SH-SY5Y (cell line): Measurements from ENCODE around the gene ITGA6.

ENCODE experiments used
- GATA2 ChIP-seq: IDR thresholded peaks from 2 replicates; pipeline ENCODE4 v1.6.1; 2011; ENCODE audit warnings: mild to moderate bottlenecking, low read depth, low read length
- GATA3 ChIP-seq: IDR thresholded peaks from 2 replicates; pipeline ENCODE4 v1.6.1; 2011; ENCODE audit warnings: low read depth, mild to moderate bottlenecking, low read length, moderate library complexity

ITGA6 gene

DNA sequence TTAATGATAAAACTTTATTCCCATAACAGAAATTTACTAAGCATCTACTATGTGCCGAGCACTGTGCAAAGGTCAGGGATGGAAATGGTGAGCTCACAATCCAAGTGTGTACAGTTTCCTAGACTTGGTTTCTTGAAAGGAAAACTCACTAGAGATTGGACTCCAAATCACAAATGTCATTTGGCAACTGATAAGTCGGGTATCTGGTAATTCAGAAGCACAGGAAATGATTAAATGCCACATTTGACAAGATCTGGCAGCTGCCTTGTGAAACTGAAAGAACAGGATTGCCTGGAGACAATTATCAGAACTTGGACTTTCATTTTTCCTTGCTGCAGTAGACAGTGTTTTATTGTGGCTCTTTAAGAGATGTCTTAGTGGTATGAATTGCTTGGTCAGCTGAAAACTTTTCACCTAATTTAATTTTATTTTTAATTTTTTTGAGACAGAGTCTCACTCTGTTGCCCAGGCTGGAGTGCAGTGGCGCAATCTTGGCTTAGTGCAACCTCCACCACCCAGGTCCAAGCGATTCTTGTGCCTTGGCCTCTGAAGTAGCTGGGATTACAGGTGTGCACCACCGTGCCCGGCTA is 19.2 kb downstream of the ITGA6 start:
- TF ChIP-seq GATA3 (no peak), GATA2 (peak; percentile 22; the same call in 1 of the 2 replicates)

DNA sequence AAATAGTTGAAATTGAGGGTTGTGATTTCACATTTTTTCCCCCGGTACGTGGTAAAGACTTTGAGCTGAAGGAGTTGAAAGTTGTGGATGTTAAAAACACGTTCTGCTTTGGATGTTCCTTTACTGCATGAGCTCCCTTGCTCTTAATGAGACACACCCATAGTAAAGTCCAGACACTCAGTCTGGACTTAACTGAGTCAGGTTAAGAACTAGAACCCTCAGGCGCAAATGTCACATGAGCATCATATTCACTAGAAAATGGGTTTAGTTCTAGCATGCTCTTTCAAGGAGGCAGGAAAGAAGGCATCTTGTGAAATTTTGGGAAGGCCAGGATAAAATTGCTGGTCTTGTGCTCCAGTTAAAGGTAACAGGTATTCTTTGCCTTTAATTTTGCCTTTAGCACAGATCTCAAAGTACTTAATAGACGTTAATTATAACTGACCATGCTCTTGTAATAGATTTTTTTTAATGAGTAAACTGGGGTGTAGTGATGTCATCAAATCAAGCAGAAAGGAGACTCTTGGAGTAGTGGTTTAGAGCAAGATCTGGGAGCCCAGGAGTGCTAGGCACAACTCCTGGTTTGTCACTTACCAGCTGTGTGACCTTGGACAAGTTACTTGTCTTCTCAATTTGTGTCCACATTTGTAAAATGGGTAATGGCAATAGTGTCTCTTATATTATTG is 20.6 kb downstream of the ITGA6 start:
- TF ChIP-seq GATA2 (no peak), GATA3 (no peak)

DNA sequence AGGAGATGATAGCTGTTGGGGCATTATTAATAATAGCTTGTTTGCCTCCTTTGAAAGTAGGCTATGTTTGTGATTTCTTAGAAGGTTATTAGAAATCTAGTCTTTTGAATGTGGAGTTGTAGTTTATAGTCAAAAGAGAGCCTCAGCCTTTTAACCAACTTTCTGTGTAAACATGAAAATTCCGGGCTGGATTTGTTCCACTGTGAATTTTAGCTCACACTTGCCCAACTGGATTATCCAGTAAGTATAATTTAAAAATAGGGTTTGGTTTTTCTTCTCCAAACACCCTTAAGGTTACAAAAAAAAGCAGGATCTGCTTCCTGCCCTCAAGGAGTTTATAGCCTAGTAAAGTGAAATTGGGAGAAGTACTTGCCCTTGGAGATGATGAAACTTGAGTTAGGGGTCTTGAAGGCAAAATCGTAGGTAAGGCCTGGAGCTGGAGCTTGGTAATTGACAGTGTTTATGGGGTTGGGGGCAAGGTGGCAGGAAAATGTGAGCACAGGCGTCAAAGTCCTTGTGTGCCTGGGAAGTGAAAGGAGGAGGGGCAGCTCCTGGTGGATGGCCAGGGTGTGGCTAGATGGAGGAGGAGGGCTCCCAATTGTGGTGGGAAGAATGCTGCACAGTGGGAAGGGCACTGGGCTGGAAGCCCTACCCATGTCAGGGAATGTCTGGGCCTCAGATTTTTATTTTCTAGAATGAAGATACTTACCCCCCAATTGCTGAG is 21.3 kb downstream of the ITGA6 start:
- TF ChIP-seq GATA3 (no peak), GATA2 (no peak)

DNA sequence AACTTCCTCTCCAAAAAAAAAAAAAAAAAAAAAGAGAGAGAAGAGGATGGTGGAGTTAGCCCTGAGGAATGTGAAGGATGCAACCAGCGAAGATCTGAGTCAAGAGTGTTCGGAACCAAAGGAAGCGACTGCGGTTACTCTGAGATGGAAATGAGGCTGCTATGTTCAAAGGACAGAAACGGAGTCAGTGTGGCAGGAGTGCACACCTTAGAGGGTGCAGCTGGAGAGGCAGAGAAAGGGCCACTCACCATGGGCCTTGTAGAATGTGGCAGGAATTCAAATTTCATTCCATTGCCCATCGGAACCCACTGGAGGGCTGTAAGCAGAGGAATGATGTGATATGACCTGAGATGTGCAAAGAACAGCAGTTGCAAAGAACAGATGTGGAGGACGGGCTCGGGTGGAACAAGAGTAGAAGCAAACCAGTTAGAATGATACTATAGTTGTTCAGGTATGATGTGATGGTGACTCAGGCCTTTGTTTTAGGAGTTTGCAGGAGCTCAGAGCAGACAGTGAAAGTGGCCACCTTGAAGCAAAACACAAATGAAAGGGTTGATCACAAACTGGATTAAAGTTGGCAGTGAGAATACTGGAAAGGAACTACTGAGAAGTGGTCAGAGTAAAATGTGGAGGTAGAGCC is 22.6 kb downstream of the ITGA6 start:
- TF ChIP-seq GATA3 (no peak), GATA2 (no peak)

DNA sequence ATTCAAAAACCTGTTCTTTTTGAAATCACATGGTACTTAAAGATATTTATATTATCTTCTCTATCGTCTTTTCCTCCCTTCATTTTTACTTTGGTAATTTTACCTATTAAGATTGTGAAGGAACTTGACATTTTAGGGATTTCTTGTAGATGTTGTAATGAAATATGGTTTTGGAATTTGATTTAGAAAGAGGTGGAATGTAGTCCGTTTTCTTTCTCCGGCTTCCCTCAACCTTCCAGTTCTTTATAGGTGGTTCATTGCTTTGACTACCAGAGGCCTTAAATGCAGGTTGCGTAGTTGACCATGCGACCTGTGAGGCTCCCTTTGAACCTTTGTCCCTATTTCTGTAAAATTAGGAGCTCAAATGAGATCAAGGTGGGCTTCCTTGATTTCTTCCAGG is 24.5 kb downstream of the ITGA6 start:
- no peak for TF ChIP-seq GATA2
- no peak for TF ChIP-seq GATA3

DNA sequence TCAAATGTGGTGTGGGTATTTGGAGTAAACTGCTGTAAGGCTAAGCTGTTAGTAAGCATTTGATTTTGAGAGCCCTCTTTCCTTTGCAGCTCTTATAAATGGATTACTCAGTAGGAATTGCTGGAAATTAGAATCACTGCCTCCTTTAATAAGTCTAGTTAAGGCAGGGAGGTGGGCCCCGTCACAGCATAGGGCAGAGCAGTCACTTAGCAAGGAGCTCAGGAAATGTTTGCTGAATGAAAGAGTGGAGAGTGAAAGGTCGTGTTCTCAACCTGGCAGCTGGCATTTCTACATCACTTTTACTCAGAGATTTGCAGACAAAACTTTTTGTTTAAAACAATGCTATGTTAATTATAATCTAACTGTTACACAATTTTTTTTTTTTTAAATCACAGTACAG is 25.5 kb downstream of the ITGA6 start:
- no peak for TF ChIP-seq GATA2
- no peak for TF ChIP-seq GATA3

DNA sequence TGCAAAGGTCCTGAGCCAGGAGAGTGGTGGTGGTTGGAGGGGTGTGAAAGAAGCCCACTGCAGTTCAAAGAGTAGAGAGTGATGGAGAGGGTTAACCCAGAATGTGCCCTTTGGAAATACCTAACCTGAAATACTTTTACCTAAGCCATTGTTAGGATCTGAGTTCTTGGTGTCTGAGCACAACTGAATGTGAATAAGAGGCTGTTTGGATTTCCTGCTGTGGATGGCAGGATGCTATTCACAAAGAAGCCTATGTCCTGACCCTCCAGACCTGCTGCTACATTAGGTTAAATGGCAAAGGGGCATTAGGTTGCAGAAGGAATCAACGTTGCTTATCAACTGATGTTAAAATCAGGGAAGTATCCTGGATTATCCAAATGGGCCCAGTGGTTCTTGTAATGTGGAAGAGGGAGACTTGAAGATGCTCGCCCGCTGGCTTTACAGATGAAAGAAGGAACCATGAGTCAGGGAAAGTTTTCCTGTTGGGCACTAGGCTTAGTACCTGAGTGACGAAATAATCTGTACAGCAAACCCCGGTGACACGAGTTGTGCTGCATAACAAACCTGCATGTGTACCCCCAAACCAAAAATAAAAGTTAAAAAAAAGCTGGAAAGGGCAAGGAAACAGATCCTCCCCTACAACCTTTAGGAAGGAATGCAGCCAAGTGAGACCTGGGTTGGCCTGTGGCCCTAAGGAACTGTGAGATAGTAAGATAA is 27.2 kb downstream of the ITGA6 start:
- TF ChIP-seq GATA2: no peak
- TF ChIP-seq GATA3: no peak

DNA sequence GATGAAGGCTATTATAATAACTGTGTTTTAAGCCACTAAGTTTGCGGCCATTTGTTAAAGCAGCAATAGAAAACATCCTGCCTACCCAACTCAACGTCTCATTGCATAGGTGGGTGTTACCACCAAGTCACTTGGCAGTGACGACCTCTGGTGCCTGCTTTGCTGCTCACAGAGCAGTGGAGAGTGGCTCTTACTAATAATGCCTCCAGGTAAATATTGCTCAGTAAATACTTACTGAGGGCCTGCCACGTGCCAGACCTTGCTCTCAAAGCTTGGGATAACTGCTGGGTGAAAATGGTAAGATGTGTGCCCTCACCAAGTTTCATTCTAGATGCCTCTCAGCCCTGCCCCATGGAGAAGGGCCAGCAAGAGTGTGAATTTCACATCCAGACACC is 27.7 kb downstream of the ITGA6 start:
- TF ChIP-seq GATA3: no peak
- no peak for TF ChIP-seq GATA2

DNA sequence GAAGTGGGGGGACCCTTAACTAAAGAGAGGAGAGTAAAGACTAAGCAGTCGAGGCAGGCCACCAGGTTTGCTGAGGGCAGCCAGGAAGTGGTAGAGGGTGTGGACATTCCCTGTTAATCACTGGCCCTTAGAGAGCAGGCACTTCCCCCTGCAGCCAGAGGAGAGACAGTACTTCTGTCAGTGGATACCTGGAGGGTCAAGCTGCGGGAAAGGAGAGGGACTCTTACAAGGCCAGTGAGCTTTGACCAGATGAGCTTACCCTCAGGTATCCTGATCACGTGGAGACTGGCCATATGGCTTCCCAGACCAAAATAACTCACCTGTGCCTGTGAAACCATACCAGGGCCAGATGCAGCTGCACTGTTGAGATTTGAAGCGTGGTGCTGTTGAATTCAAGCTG is 28.6 kb downstream of the ITGA6 start:
- TF ChIP-seq GATA3 (no peak), GATA2 (no peak)

DNA sequence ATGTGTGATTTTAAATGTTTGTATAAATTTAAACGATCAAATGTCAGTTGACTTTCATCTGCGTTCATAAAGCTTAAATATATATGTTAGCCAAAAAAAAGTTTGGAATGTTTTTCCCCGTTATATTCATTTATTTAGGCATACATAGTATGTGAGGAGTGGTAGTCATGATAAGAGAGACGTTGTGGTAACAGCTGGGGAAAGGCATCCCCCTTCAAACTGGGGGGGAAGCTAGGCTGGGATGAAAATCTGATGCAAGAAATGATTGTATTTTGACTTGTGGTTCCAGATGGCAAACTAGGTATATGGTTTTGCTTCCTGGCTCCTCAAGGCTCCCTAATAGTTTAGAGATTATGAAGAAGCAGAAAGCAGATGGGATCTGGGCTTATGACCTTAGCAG is 30.1 kb downstream of the ITGA6 start:
- no peak for TF ChIP-seq GATA3
- TF ChIP-seq GATA2: no peak

DNA sequence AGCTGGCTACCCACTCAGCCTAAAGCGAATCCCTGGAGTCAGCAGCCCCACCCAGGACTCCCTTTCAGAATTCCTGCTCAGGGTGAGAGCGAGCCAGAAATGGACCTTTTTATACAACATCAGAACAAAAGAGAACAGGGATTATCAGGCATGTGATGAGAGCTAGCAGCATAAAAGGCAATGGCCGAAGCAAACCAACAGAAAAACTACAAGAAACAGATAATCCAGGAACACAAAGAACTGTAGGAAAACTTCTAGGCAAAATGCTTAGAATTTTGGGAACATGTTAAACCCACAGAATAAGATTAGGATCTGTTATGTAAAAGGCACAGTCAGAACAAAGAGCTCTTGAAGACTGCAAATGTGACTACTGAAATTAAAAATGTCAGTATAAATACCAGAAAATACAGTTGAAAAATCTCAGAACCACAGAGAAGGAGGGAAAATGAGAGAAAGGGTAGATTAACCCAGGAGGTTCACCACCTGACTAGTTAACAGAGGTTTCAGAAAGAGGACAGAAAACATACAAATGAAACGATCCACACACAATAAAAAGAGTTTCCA is 31.3 kb downstream of the ITGA6 start:
- TF ChIP-seq GATA2: no peak
- TF ChIP-seq GATA3: no peak

DNA sequence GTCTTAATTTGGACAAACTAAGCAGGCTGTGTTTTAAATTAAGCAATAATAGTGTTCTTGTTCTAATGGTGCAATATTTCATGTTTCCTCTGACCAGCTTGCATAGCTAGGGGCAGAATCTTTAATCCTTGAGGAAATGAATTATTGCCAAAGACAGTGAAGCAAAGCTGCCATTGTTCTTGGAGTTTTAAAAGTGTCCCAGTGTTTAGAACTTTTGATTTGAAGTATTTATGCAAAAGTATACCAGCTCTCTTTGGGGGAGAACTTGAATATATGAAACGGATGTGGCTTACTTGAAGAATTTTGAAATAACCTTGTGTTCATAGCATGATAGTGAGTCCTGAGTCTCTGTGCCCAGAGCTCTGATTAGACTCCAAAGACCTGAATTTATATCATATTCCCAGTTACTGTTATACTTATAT is 33.4 kb downstream of the ITGA6 start:
- no peak for TF ChIP-seq GATA2
- no peak for TF ChIP-seq GATA3

DNA sequence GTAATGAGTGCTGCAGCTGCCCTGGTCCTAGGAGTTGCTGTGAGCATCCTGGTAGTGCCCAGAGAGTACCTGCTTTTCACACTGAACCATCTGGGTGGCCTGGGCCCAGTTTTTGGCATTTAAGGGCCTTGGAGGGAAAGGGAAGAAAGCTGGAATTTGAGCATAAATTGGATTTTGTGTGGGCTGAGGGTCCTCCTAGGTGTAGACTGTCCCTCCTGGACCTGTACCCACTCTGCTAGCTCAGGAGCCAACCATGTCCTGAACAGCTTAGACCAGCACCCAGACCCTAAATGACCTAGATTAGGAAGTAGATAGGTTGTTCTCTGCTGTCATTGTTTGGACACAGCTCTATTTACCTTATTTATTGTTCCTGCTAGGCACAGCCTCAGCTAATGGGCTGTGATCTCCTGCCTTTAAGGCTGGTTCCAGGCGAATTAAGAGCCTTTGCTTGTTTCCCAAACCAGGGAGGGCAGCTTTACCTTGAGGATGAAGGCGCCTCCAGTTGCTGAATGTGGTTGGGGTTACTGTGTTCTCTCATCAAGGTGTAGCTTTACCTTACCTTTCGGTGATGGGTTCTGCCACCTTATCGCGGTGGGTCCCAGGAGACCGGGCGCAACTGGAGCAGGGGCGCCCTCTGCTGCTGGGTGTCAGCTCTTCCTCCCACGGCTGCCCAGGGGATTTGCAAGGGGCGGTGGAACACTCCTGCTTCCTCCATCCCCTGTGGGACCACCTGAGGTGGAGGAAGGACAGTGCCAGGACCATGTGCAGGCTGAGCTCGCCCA is 34.4 kb downstream of the ITGA6 start:
- TF ChIP-seq GATA2: no peak
- TF ChIP-seq GATA3: no peak

DNA sequence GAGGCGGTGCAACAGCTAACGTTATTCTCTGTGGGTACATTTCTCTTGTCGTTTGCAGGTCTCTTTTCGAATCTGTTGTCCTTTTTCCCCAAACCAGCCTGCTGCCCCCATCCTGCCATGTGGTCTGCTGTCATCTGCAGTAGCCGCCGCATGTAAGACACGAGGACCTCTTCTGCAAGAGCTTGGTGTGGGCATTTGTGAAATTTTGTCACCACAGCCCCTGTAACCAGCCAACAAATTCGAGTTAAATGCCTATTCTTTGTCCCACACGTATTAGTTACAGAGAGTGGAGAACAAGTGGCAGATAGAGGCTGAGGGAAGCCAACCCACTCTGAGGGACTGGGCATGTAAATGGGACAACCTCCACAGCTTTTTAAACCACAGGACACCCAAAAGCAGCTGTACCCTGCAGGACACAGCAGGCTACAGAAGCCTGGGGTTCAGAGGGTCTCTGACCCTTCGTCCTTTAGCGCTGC is 35.0 kb downstream of the ITGA6 start:
- TF ChIP-seq GATA3 (no peak), GATA2 (no peak)
